Measurements from ENCODE around the gene TMEM178A.

- TF ChIP-seq POLR2AphosphoS5 (IDR thresholded peaks at IDR 0.05) = no peak
- no peak for TF ChIP-seq CTCF (IDR thresholded peaks at IDR 0.05)
Measured at GRCh38 chr2:39663187-39663930, 2.4 kb upstream of the TMEM178A start.

Measured in esophagus muscularis mucosa (tissue), 3 donors.